Tibial nerve (tissue), 4 donors: ENCODE measurements around the gene PSMD14. TPM values are rescaled to one million over a fixed set of nuclear protein-coding genes. Genes with fewer than 3 reads are reported as not detected.

Source experiments
- DNase-seq, 2 donors: peaks; one replicate each; pipeline ENCODE4 v3.0.0-alpha.2; 2019; ENCODE audit warnings: low spot score in 2 of 2
- H3K27ac ChIP-seq, 4 donors: fragments of 200-600 bp; sonication (generic) in 3 of 4; one replicate each; pipeline ENCODE4 v1.5.1; 2017 to 2019; ENCODE audit warnings: mild to moderate bottlenecking in 1 of 4
- H3K27me3 ChIP-seq, 2 donors: fragments of 200-600 bp; sonication (generic) in 1 of 2; one replicate each; pipeline versions ENCODE4 v1.5.1 to v1.6.0; 2017 to 2019
- H3K36me3 ChIP-seq, 3 donors: fragments of 200-600 bp; sonication (generic); one replicate each; pipeline ENCODE4 v1.5.1; 2018 to 2019
- H3K4me1 ChIP-seq, 4 donors: fragments of 200-600 bp; sonication (generic) in 3 of 4; one replicate each; pipeline ENCODE4 v1.5.1; 2017 to 2019
- H3K4me3 ChIP-seq, 4 donors: fragments of 200-600 bp; sonication (generic) in 3 of 4; one replicate each; pipeline ENCODE4 v1.5.1; 2017 to 2019; ENCODE audit warnings: mild to moderate bottlenecking in 1 of 4, moderate library complexity in 1 of 4
- H3K9me3 ChIP-seq, 4 donors: fragments of 200-600 bp; sonication (generic) in 3 of 4; one replicate each; pipeline ENCODE4 v1.5.1; 2017 to 2019
- CTCF ChIP-seq, 5 experiments: fragments of 200-600 bp in 3 of 5; fragments of 450-650 bp in 2 of 5; sonication (generic) in 3 of 5; IDR thresholded peaks; one replicate each; pipeline ENCODE4 v1.5.1; 2016 to 2019; ENCODE audit warnings: antibody characterized with exemption in 5 of 5, mild to moderate bottlenecking in 3 of 5, moderate library complexity in 2 of 5
- EP300 ChIP-seq, 2 donors: sonication (generic); formaldehyde crosslinking; IDR thresholded peaks; one replicate each; pipeline ENCODE4 v1.6.1; 2017; ENCODE audit warnings: antibody characterized with exemption in 2 of 2, mild to moderate bottlenecking in 1 of 2
- POLR2A ChIP-seq, 2 donors: fragments of 450-650 bp; IDR thresholded peaks; one replicate each; pipeline ENCODE4 v1.6.1; 2017; ENCODE audit warnings: antibody characterized with exemption in 2 of 2, mild to moderate bottlenecking in 2 of 2, moderate library complexity in 2 of 2
- WGBS, 2 donors: methylation state at CpG; one replicate each; pipeline ENCODE4 v1.1.5; 2018; 5-methylcytosine and 5-hydroxymethylcytosine counted together
- total RNA-seq, 4 donors: library from RNA; depleted of rRNA; stranded (reverse); fragments of >200 nt; gene quantifications; one replicate each; pipeline ENCODE4 v1.1.0, GENCODE V29; 2016

PSMD14 gene
- total RNA-seq, 4 donors from 2014 or later: 22.0 to 29.1 (median 26.4) TPM

- Histone ChIP-seq H3K4me3 (no peak overlapping the region), H3K36me3 (peaks cover 0 to 28% (median 0%) of the 10 kb centered on the region in 3 donors), H3K9me3 (no peaks in the 10 kb centered on the region), H3K27me3 (no peaks in the 10 kb centered on the region), H3K4me1 (no peaks in the 10 kb centered on the region), H3K27ac (no peak overlapping the region)
- no peak for DNase-seq
- TF ChIP-seq EP300 (IDR thresholded peaks at IDR 0.05): no peak
- no peak for TF ChIP-seq CTCF (IDR thresholded peaks at IDR 0.05)
- TF ChIP-seq POLR2A (IDR thresholded peaks at IDR 0.05): no peak
- 82% methylated on average over 5 of the region's 5 CpGs for WGBS, 2 donors
Observed at GRCh38 chr2:161406316-161406715, 98.1 kb downstream of the PSMD14 start.

- Histone ChIP-seq H3K9me3 (no peaks in the 10 kb centered on the region), H3K4me3 (no peak overlapping the region)
- DNase-seq: no peak
Observed at GRCh38 chr2:161407597-161407996, 99.4 kb downstream of the PSMD14 start.

GRCh38 chr2:161409308-161409907 lies 101.2 kb downstream of the PSMD14 start:
- H3K27me3 ChIP-seq: peaks cover 0 to 8% of the 10 kb centered on the region in 2 donors
- peaks cover 0 to 7% (median 5%) of the 10 kb centered on the region in 4 donors for H3K4me1 ChIP-seq
- peaks cover 0 to 14% (median 0%) of the 10 kb centered on the region in 3 donors for H3K36me3 ChIP-seq
- H3K27ac ChIP-seq: no peak overlapping the region
- no peak for TF ChIP-seq CTCF (IDR thresholded peaks at IDR 0.05)
- TF ChIP-seq EP300 (IDR thresholded peaks at IDR 0.05): no peak
- TF ChIP-seq POLR2A (IDR thresholded peaks at IDR 0.05): no peak
- DNase-seq: no peak
- H3K4me3 ChIP-seq: no peak overlapping the region
- H3K9me3 ChIP-seq: no peaks in the 10 kb centered on the region
- 89 to 100% methylated on average over 1 of the region's 1 CpG for WGBS, 2 donors

More at GRCh38 chr2:161407597-161407996, 99.4 kb downstream of the PSMD14 start:
- no peaks in the 10 kb centered on the region for H3K4me1 ChIP-seq
- no peak overlapping the region for H3K27ac ChIP-seq
- peaks cover 0 to 18% (median 0%) of the 10 kb centered on the region in 3 donors for H3K36me3 ChIP-seq
- 90 to 96% methylated on average over 2 of the region's 2 CpGs for WGBS, 2 donors
- H3K27me3 ChIP-seq: no peaks in the 10 kb centered on the region
- TF ChIP-seq EP300 (IDR thresholded peaks at IDR 0.05) (no peak), POLR2A (IDR thresholded peaks at IDR 0.05) (no peak), CTCF (IDR thresholded peaks at IDR 0.05) (no peak)

GRCh38 chr2:161412346-161412745 lies 104.1 kb downstream of the PSMD14 start:
- no peaks in the 10 kb centered on the region for H3K9me3 ChIP-seq
- no peak for DNase-seq
- H3K4me3 ChIP-seq: no peak overlapping the region
- peaks cover 0 to 36% (median 27%) of the 10 kb centered on the region in 4 donors for H3K4me1 ChIP-seq
- H3K36me3 ChIP-seq: peaks cover 0 to 14% (median 0%) of the 10 kb centered on the region in 3 donors
- TF ChIP-seq EP300 (IDR thresholded peaks at IDR 0.05): no peak
- TF ChIP-seq CTCF (IDR thresholded peaks at IDR 0.05): no peak
- TF ChIP-seq POLR2A (IDR thresholded peaks at IDR 0.05): no peak
- peaks cover 0 to 37% of the 10 kb centered on the region in 2 donors for H3K27me3 ChIP-seq
- H3K27ac ChIP-seq: no peak overlapping the region
